Medulla oblongata (tissue), 1 donor: Measurements from ENCODE around the gene GPER1.
"Not testable (repeated sequence)": the region's sequence is repeated elsewhere in the genome, so short reads cannot be mapped to it uniquely, and the experiment has no call there.

Experiments used
- DNase-seq: peaks from one replicate; pipeline ENCODE4 v3.0.0-alpha.2; 2015; ENCODE audit errors: extremely low spot score

GPER1 gene

GRCh38 chr7:1087952-1088920, at the start of gene GPER1:
TSS of gene GPER1 (plus strand) at chr7:1088113. CDS start at chr7:1091729, 3,616 bp downstream.
- DNase-seq, result peak; percentile 45

GRCh38 chr7:1040233-1040632, 47.7 kb upstream of the GPER1 start:
- DNase-seq, result not testable (repeated sequence)

GRCh38 chr7:1040790-1041189, 47.1 kb upstream of the GPER1 start:
- no peak for DNase-seq

GRCh38 chr7:1041551-1042491, 46.1 kb upstream of the GPER1 start:
- no peak for DNase-seq

- no peak for DNase-seq
Measured at GRCh38 chr7:1042492-1042833, 45.5 kb upstream of the GPER1 start.

GRCh38 chr7:1043552-1044188, 44.2 kb upstream of the GPER1 start:
- DNase-seq, result no peak

- DNase-seq, result peak; percentile 95
Measured at GRCh38 chr7:1044189-1045068, 43.5 kb upstream of the GPER1 start, which contains the start of gene GPR146. TSS of gene GPR146 (plus strand) at chr7:1044546. CDS start at chr7:1057516, 12,970 bp downstream.

GRCh38 chr7:1045069-1046063, 42.5 kb upstream of the GPER1 start:
- DNase-seq, result no peak

- DNase-seq, result no peak
Measured at GRCh38 chr7:1046722-1047679, 40.9 kb upstream of the GPER1 start.

- no peak for DNase-seq
Measured at GRCh38 chr7:1049006-1049741, 38.7 kb upstream of the GPER1 start.

GRCh38 chr7:1049801-1050200, 38.1 kb upstream of the GPER1 start:
- DNase-seq, result no peak

GRCh38 chr7:1050254-1050906, 37.5 kb upstream of the GPER1 start:
- DNase-seq, result no peak

GRCh38 chr7:1050956-1051690, 36.8 kb upstream of the GPER1 start:
- no peak for DNase-seq

GRCh38 chr7:1052031-1052818, 35.7 kb upstream of the GPER1 start:
- DNase-seq, result peak; percentile 56

GRCh38 chr7:1053002-1053411, 34.9 kb upstream of the GPER1 start:
- no peak for DNase-seq
